ENCODE measurements around the gene DEGS2.

GRCh38 chr14:100127853-100128455 is 31.5 kb downstream of the DEGS2 start:
- no peak for TF ChIP-seq NFE2L2 (conservative IDR thresholded peaks at IDR 0.05; ENCODE audit: low read length)
- TF ChIP-seq MYC (IDR thresholded peaks at IDR 0.05; ENCODE audit: borderline replicate concordance, low read length), result no peak
- TF ChIP-seq RFX5 (IDR thresholded peaks at IDR 0.05), result no peak
- no peak for TF ChIP-seq CTCF (IDR thresholded peaks at IDR 0.05)
- TF ChIP-seq TFCP2L1 (CRISPR knock-in tag; IDR thresholded peaks at IDR 0.05), result no peak

Data from A549 (cell line).